Measurements from ENCODE around the gene GRIK1.

DNA sequence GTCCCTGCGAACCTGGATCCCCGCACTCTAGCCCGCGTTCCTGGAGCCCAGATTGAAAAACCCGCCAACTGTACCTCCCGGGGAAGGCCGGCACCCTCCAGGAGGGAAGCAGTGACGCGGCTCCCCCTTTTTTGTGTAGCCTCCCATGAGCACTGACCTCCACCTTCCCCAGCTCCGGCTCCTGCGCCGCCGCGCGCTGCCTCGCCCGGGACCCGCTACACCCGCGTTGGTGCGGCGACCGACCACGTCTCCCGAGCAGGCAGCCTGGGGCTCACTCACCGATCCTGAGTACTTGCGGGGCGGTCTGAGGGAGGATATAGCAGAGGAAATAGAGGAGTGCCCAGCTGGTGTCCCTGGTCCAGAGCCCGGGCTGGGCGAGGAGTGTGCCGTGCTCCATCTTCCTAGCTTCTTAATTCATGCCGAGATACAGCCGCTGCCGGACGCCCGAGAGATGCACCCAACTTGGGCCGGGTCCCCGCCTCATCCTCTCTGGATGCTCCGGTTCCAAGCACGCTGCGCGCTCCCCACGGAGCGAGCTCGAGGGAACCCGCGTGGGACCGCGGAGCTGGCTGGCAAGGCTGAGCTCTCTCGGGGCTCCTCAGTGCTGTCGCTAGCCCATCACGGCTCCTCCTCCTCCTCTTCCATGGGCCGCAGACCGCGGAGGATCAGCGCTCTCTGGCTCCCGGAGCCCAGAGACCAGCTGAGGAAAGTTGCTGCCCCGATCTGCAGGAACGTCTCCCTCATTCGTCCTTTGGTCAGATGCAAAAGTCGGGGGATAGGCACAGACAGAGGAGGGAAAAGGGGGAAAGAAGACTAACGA, 482 bp downstream of the GRIK1 start:
- TF ChIP-seq, protein P1, sequence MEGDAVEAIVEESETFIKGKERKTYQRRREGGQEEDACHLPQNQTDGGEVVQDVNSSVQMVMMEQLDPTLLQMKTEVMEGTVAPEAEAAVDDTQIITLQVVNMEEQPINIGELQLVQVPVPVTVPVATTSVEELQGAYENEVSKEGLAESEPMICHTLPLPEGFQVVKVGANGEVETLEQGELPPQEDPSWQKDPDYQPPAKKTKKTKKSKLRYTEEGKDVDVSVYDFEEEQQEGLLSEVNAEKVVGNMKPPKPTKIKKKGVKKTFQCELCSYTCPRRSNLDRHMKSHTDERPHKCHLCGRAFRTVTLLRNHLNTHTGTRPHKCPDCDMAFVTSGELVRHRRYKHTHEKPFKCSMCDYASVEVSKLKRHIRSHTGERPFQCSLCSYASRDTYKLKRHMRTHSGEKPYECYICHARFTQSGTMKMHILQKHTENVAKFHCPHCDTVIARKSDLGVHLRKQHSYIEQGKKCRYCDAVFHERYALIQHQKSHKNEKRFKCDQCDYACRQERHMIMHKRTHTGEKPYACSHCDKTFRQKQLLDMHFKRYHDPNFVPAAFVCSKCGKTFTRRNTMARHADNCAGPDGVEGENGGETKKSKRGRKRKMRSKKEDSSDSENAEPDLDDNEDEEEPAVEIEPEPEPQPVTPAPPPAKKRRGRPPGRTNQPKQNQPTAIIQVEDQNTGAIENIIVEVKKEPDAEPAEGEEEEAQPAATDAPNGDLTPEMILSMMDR (IDR thresholded peaks at IDR 0.05), result no peak
- TF ChIP-seq POLR2AphosphoS5 (IDR thresholded peaks at IDR 0.05), result no peak
- TF ChIP-seq POLR2A (IDR thresholded peaks at IDR 0.05), result no peak

Data from prostate gland (tissue), 2 donors.